Measurements from ENCODE around the gene PKNOX2.

PKNOX2 gene

DNA sequence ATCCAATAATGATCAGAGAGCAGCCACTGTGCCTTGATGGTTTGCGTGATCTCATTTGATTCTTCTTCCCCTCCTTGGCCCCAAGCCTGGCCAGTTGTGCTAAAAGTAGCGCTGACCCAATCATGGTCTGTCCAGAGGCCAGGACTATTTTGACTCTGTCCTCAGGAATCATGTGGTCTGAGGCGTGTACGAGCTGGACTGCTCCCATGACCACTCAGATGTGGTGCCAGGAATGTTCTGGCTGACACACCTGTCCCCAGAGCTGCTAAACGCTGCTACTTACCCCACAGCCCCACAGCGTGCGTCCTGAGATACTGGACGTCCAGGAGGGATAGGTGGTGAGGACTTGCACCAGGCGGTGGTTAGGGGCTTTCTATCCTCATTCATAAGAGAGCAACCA, 261.1 kb downstream of the PKNOX2 start:
- no peak for DNase-seq

DNA sequence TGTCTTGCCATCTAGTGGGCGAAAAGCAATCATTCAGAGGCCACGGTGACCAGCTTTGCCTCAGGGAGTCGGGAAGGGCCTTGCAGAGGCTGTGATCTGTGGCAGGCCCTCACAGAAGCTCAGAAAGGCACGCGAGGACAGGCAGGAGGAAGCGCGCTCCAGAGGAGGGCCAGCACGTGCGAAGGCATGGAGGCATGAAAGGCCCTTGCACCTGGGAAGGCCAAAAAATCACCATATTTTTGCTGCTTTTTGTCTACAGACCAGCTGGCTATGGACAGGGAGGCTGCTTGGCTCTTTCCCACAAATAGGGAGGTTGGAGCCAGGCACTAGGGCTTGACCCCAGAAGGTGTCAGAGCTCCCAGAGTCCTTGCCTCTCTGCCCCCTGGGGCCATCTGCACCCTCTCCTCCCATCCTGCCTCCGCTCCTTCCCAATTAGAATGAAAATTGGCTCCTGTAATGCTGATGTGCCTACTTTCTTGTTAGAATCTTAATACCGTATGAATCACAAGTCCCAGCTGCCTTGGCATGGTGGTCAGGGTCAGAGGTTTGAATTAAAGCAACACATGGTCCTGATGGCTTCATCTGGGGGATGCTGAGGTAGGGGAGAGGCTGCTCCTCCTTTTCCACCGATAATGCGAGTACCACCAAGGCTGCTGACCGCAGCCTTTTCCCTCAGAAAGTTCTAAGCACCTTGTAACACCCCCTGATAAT, 262.4 kb downstream of the PKNOX2 start:
- DNase-seq, result no peak

DNA sequence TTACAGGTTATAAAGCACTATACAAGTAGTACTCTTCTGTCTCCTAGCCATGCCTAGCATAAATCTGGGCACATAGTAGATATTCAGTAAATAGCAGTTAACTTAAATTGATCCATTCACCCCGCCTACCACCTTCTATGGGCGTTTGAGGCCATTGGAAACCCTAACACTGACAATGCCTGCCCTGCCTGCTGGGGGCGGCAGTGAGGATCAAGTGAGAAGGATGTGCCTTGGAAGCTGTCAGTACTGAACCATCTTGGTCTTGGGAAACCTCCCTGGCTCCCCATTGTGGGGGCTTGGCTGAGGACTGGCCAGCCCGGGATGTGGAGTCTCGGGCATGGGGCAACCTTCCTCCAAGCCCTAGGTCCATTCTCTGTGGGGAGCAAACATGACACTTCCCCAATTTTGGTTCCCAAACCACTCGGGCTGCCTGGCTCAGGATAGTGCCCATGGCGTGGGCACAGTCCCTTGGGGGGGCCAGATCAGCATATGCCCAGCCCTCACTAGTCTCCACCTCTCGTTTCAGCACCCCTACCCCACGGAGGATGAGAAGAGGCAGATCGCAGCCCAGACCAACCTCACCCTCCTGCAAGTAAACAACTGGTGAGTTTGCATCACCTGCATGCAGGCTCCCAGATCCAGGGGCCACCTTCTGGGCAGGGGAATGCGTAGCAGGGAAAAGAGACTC, 264.1 kb downstream of the PKNOX2 start:
- DNase-seq, result no peak

DNA sequence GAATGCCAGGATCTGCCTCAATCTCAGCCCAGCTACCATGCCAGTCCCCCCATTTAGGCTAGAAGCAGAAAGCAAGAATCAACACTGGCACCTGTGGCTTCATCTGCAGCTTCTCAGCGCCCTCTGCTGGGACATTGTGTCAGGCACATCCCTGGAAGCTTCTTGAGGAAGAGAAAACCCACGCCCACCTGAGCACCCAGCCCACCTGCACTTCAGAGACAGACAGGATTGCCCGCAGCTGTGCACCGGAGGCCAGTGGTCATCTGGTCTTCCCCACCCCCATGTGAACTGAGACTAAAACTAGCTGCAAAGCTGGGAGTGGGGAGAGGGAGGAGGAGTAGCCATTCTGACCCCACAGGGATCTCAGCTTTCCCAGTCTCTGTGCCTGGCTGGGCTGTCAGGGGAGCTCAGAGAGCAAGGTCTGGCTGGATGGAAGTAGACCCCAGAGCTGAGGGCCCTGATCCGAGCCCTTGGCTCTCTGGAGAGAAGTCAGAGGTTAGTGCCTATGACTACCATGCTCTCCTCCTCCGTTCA, 264.7 kb downstream of the PKNOX2 start:
- DNase-seq, result peak; percentile 66

DNA sequence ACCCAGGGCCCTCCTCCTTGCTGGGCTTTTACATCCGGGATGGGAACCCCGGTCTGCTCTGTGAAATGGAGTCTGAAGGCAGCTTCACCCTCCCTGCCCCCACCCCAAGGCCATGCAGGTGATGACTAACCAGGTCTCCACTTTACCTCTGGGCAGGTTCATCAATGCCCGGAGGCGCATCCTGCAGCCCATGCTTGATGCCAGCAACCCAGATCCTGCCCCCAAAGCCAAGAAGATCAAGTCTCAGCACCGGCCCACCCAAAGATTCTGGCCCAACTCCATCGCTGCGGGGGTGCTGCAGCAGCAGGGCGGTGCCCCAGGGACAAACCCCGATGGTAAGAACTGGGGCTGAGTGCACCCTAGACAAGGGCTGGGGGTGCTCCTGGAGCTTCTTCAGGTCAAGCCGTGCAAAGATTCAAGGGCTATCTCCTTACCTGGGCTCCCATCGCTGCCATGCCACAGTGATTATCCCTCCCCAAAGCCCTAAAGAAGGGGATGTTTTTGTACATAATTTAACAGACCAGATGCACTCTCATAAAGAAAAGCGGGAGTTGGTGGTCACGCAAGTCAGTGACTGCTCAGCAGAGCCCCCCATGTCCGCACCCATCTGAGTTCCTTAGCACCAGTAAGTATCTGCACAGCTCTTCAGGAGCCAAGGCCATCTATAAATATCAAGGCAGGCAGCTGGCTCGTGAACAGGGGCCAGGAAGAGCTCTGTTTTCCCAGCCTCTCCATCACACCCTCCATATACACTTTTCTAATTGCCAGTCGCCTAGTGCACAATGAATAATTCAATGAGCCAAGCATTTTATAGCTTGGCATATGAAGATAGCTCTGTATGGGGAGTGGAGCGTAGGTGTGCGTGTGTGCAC, 265.5 kb downstream of the PKNOX2 start:
- DNase-seq, result no peak

DNA sequence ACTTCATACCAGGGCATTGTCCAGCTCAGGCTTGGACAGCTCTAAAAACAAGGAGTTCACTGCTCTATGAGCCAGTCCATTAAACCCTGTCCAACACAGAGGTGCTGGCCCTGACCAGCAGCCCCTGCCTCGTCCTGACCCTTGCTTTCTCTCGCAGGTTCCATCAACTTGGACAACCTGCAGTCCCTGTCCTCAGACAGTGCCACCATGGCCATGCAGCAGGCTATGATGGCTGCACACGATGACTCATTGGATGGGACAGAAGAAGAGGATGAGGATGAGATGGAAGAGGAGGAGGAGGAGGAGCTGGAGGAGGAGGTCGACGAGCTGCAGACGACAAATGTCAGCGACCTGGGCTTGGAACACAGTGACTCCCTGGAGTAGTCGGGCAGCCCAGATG, 266.5 kb downstream of the PKNOX2 start:
- DNase-seq, result no peak

DNA sequence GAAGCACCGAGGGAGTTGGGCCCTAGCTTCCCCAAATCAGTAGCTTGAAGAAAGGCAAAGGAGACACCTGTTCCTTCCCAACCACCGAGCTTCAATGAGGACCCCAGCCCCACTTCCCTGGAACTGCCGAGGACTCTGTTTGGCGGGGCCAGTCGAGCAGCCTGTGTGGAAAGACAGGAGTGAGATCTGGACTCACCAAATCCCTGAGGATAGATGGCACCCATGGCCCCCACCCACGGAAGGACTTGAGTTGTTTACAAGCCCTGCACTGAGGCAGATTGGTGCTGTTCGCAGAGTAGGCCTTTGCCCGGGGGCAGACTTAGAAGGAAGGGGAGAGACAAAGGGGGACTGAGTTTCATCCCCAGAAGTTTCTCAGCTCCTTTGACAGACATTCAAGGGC, 266.9 kb downstream of the PKNOX2 start:
- no peak for DNase-seq

DNA sequence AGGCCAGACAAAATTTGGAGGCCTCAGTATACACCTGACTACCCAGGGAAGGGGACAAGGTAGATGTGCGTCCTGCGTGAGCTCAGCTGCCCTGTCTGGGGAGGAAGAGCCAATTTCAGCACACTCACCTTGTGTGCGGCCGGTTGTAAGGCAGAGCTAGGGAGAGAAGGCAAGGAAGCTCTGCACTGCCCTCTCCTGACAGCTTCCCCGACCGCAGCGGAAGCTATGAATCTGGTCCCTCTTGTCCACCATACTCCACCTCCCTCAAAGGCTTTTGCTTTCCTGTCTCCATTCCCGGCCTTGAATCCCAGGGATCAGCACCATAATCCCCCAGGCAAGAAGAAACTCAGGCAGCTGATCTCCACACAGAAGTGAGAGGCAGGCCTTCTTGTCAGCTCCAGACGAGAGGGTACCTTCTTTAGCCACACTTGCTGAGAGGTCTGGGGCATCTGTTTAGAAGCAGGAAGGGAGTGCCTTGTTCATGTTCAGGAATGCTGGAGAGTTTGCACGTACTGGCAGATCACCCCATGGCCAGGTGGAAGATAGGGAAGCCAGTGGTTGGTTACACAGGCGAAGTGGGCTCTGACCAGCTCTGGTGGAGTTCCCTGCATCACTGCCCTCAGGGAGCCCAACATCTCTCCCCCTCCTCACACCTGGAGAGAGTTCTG, 269.0 kb downstream of the PKNOX2 start:
- DNase-seq, result peak; percentile 57

DNA sequence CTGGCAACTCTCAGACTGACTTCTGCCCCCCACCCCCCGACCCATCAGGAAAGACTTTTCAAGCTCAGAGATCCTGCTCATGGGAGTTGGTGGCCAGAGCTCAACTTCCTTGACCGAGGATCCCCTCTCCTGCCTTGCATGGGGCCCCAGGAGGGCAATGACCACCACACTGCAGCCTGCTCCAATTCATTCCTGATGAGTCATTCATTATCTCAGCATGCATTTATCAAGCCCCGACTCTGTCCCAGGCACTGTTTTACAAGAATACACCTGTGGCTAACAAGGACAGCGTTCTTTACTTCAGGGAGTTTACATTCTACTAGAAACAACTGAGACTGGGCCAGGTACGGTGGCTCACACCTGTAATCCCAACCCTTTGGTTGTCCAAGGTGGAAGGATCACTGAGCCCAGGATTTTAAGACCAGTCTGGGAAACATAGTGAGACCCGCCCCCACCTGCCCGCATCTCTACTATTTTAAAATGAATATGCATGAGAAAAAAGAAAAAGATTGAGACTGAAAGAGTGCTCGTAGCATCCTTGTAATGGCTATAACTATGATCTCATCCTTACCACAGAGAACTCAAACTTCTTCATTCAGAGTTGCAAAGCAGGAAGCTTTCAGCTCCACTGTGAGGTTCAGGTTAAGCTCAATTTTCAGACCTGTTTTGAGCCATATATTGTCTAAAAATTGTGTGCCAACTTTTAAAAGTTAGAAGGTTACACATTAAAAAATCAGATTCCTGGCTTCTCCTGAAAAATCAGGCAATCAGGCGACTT, 271.1 kb downstream of the PKNOX2 start:
- DNase-seq, result no peak

DNA sequence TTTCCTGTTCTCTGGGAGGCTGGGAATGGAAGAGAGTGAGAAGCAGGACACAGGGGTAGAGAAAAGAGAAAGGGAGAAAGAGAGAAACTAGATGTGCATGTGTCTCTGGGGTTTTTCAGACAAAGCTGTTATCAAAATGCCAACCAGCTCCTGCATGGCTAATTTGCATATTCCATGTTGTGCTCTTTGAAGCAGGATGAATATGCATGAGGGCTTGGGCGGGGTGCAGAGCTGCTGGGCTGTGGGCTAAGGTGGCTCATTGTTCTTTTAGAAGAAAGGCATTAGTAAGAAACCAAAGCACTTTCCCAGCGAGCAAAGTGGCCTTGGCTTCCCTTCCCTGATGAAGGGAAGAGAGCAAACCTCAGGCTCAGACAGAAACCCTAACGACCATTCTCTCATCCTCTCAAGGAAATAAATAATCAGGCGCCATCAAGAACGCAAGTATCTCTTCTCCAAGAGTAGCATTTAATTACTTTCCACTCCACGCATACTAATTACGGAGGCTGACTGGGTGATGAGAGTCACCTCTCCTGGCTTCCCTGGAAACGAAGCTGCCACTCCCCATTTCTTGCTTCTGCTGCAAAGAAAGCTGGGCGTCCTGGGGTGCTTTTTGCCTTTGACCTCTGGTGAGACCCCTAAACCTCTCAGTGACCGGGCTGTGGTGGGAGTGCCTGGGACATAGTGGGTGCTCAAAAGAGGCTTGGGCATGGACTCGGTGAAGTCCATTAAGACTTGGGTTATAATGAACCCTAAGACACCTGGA, 277.3 kb downstream of the PKNOX2 start:
- no peak for DNase-seq

DNA sequence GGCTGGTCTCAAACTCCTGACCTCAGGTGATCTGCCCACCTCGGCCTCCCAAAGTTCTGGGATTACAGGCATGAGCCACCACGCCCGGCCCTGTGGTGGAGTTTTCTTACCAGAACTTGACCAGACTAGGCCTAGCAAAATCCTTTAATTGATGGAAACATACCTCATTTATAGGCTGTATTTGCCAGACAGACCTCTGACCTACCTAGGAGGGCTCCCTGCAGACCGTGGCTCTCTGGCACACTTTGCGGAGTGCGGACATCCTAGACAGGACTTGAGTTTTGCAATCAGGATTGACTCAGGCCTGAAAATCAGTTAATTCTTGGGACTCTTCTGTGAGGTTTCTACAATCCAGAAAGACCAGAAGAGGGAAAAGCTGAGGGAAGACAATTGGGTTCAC, 278.4 kb downstream of the PKNOX2 start:
- no peak for DNase-seq

DNA sequence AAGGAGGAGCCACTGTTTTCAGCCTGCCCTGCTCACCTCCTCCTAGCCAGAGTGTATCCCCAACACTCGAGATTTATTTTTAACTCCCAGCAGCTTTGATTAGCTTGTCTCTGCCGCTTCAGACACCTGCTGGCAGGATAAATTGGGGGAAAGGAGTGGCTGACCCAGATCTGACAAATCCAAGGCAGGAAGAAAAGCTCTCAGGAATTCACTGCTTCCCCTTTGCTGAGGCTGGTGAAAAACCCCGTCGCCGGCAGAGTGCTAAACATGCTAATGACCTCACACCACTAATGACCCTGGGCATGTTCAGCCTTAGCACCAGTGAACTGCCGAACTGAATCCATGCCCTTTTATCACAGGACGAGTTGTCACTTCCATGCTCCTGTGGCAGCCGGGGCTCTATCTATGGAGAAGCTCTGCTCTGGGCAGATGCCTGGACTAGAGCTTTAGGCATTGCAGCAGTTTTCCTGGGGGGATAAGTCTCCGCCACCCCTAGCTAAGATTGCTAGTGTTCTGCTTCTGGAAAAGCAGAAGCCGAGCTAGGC, 279.3 kb downstream of the PKNOX2 start:
- no peak for DNase-seq

DNA sequence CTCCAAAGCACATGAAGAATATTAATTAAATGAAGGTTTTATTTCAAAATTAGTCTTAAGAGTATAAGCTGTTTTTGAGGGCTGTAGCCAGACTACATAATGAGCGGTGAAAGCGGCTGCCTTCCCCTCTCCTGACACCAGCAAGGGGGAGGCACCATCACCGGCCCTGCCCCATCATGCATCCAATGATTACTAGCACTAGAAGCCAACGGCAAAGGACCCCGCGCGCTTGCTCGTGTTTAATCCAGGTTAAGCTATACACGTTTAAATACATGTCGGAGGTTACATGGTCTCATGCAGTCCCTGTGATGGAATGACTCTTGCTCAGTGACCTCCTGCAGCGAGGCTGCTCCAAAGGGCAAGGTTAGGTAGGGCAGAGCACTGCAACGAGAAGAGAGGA, 281.2 kb downstream of the PKNOX2 start:
- DNase-seq, result no peak

DNA sequence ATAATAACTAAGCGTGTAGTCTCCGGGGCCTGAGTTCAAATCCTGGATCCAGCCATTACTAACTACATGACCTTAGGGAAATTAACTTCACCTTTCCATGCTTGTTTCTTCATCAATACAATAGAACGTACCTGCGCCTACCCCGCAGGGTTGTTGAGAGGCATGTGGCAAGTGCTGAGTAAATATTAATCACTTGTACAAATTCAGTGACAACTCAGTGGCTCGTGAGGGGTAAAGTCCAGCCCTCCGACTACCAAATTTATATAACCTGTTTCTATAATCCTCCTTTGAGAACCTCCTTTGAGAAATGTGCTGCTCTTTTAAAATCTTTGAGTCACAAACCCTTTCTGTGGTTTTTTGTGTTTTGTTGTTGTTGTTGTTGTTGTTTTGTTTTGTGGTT, 281.7 kb downstream of the PKNOX2 start:
- DNase-seq, result no peak

DNA sequence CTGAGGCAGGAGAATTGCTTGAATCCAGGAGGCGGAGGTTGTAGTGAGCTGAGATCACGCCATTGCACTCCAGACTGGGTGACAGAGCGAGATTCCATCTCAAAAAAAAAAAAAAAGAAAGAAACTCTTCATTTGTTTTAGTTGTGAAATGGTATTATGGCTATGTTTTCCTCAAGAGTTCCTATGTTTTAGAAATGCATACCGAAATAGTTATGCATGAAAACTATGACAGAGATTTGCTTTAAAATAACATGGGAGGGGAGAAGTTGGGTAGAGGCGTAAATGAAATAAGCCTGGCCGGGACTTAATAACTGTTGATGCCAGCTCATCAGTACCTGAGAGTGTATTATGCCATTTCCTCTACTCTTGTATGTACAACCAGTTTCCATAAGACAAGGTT, 283.2 kb downstream of the PKNOX2 start:
- DNase-seq, result no peak

DNA sequence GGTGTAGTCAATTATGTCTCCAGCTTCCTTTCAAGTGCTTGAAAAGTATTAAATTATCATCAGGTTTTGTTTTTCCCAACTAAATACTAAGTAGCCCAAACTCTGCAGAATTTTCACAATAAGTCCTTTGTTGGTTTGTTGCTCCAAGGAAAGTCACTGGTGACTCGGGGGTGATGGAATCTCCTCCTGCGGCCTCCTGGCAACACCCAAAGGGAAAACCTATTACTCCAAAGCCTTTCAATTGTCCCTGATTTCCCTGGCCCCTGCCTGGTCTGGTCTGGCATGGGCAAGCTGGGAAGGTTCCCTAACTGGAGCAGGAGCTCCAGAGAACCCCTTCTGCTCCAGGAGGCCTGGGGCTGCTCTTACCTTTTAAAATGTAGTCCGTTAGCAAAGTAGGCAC, 283.6 kb downstream of the PKNOX2 start:
- DNase-seq, result no peak

DNA sequence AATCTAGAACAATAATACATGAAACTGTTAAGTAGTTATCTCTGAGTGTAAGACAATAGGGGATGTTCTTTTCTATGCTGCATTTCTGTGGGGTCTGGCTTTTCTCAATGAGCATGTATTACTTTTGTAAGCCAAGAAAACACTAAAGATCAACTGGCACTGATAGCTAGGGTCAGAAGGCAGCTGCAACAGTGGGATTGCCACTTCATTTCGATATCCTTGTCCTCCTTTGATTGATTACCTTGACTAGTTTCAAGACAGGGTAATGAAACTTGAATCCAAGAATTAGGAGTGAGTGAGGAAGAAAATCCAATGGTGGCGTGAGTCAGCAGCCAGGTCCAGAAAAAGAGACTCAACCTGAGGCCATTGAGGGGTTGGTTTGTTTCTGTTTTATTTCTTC, 285.0 kb downstream of the PKNOX2 start:
- DNase-seq, result no peak

DNA sequence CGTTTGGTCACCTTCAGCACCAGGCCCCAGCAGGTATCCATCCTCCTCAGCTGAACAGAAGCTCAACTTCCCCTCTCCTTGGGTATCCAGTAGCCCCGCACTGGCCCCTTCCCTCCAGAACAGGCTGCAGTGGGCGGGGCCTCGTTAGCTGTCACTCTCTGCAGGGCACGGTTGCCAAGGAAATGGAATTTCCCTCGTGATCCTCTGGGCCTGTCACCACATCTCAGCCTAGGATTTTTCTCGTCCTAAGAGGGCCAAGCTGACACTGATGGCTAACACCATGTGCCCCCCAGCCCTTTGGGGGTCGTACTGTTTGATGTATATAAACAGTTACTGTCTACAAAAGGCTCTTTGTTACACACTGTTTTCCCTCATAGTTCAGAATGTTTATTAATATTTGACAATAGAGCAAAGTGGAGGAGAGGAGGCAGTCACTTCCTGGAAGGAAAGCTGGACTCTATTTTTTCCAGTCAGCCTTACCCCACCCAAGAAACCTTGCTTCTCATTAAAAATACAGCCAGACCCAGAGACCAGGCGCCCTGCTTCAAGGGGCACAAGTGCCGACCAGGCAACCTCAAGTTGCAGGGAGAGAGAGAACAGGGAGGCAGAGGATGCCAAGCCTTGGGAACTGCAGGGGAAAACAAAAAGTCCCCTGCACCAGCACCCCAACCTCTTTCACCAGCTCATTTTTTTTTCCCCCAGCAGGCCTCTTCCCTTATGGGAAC, 287.0 kb downstream of the PKNOX2 start:
- DNase-seq, result peak; percentile 29

DNA sequence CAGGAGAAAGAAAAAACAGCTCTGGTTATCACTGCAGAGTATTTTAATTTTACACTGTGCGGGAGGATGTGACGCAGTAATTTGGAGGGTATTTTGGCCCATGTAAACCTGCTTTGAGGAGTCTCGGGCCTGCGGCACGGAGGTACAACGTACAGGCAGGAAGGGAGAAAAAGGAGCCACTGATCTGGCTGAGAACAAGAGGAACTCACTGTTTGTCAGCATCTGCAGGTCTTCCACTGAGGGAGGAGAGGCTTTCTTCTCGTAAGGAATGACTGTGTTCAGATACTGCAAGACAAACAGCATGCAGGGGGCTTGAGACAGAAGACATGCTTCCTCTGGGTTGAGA, 287.5 kb downstream of the PKNOX2 start:
- no peak for DNase-seq

DNA sequence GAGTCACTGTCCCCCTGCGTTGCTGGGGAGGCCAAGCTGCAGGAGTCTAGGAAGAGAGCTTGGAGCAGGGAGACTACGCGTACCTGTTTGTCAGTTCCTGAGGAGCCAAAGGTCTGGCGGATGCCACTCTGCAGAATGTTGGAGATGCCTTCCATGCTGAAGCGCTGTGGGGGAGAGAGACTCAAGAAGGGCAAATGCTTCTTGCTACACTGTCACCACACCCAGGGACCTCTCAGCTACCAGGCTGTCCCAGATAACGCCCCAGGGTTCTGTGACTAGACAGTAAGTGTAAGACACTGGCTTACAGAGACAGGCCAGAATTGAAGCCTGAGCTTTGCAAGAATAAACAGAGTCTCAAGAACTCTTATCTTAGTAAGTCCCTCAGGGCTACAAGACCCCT, 289.5 kb downstream of the PKNOX2 start:
- peak; percentile 8 for DNase-seq

DNA sequence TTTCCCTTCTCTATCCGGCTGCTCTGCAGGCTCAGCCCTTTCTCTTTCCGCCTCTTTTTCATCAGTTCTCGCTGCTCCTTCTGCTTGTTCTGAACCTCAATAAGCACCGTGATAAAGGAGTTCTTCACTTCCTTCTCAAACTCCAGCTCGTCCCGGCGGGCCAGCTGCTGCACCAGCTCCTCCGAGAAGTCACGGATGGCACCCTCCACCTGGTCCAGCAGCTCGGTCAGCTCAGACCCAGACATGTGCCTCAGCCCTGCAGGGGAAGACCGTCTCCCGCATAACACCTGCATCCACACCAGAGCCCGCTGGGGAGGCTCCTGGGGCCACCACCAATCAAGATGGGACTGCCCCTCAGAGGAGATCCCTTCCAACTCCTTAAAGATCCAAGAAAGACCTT, 291.3 kb downstream of the PKNOX2 start:
- no peak for DNase-seq
